ENCODE measurements around the gene SEC61G. TPM values are rescaled to one million over a fixed set of nuclear protein-coding genes. Genes with fewer than 3 reads are reported as not detected.

SEC61G gene
- total RNA-seq, 1 donor from 2014 or later: 59.2 TPM

GRCh38 chr7:54764861-54765260 is 5.8 kb upstream of the SEC61G start:
- no peak for DNase-seq (ENCODE audit: low spot score)

- no peak for DNase-seq (ENCODE audit: low spot score)
Observed at GRCh38 chr7:54757711-54758110, 1.3 kb downstream of the SEC61G start.

- no peak for DNase-seq (ENCODE audit: low spot score)
Observed at GRCh38 chr7:54749200-54749599, 9.8 kb downstream of the SEC61G start.

GRCh38 chr7:54747234-54747633 is 11.8 kb downstream of the SEC61G start:
- no peak for DNase-seq (ENCODE audit: low spot score)

DNA sequence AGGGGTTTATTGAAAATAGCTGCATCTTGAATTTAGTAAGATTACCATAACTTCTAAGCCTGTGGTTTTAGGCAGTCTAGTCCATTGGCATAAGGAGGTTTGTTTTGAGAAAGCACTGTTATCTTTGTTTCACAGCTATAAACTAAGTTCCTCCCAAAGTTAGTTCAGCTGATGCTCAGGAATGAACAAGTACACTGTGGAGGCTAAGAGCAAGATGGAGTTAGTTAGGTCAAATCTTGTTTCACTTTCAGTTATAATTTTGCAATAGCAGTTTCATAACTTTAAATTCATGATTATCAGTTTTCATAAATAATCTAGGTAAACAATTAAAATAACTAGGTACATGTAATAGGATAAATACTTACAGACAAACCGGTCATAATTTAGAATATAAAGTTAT is 15.4 kb downstream of the SEC61G start:
- no peak for DNase-seq (ENCODE audit: low spot score)

DNA sequence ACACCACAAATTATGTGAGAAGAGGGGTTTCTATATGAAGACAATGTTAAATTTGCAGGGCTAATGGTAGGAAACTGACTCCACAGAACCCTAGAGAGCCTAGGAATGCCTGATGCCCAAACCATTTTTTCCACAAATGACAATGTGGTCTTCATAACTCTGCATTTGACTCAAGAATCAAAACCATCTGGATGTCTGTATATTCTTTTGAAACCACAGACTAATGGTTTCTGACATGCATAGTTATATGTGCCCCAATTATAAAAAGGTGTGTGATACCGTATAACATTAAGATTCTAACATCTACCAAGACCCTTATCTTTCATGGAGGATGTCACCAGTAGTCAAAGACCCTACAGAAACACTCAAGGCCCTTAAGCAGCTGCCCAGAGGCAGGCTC is 20.3 kb downstream of the SEC61G start:
- DNase-seq (ENCODE audit: low spot score): no peak

- no peak for DNase-seq (ENCODE audit: low spot score)
Observed at GRCh38 chr7:54729107-54729506, 29.9 kb downstream of the SEC61G start.

- DNase-seq (ENCODE audit: low spot score): no peak
Observed at GRCh38 chr7:54728411-54728810, 30.6 kb downstream of the SEC61G start.

DNA sequence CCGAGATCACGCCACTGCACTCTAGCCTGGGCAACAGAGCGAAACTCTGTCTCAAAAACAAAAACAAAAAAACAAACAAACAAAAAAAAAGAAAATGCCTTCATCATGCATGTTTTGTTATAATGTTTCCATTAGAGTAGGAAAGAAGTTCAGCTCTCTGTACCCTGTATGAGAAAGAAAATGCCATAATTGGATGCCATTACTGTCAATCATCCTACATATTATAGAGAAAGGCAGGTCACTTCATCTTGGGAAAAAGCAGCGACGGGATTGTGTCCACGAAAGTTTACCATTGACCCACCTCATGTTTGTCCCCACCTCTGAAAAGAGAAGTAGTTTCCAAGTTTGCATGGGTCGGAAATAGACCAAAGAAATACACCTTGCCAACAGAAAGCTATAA is 33.8 kb downstream of the SEC61G start:
- no peak for DNase-seq (ENCODE audit: low spot score)

DNA sequence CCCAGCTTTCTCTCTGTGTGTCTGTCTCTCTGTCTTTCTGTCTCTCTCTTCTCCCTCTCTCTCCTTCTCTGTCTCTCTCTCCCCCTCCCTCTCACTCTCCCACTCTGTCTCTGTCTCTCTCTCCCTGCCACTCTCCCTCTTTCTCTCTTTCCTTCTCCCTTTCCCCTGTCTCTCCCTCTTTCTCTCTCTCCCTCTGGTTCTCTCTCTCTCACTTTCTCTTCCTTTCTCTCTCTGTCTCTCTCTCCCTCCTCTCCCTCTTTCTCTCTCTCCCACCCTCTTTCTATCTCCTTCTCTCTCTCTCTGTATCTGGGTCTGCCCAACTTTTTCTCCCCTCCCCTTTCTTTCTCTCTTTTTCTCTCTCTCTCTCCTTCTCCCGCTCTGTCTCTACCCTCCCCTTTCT is 36.5 kb downstream of the SEC61G start:
- DNase-seq (ENCODE audit: low spot score): no peak

- DNase-seq (ENCODE audit: low spot score): no peak
Observed at GRCh38 chr7:54722026-54722425, 37.0 kb downstream of the SEC61G start.

- DNase-seq (ENCODE audit: low spot score): no peak
Observed at GRCh38 chr7:54719974-54720373, 39.0 kb downstream of the SEC61G start.

GRCh38 chr7:54719425-54719824 is 39.6 kb downstream of the SEC61G start:
- no peak for DNase-seq (ENCODE audit: low spot score)

GRCh38 chr7:54712820-54713219 is 46.2 kb downstream of the SEC61G start:
- DNase-seq (ENCODE audit: low spot score): no peak

DNA sequence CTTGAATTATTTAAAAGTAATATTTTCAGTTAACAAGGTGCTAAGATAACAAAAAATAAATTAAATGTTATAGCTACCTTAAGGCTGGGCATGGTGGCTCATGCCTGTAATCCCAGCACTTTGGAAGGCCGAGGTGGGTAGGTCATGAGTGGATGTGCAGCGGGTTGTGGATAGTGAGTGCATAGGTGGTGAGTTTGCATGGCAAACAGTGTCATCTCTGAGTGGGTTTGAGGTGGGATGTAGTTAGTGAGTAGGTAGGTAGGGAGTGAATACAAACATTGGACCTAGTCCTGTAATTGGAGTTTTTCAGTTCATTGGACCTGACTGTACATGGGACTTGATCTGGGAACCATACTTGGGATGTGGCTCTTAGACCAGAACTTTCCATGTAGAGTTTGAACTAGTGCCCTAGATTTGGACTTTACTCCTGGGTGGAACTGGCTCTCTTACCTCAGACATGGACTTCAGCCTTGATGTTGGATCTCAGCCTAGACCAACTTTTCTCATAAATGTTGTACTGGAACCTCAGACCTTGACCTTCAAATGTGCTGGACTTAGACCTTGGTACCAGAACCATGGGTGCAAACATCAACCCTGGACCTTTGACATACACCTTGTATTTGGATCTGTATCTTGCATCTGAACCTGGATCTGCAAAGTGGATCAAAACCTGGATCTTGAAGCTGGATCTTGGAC is 47.0 kb downstream of the SEC61G start:
- DNase-seq (ENCODE audit: low spot score): no peak

DNA sequence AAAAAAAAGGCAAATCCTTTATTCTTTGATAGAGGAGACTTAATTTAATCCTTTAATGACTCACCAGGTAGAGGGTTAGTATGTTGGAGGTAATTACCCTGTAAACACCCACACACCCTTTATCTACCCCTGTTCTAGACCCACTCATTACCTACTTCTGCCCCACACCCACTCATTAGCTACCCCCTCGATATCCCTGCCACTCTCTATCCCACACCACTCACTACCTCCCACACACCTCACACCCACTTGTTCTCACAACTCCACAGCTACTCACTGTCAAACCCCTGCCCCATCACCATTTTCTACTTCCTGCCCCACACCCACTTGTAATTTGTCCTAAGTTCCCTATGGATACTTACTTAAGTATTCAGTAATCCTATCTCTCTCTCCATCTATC is 49.7 kb downstream of the SEC61G start:
- DNase-seq (ENCODE audit: low spot score): no peak

- no peak for DNase-seq (ENCODE audit: low spot score)
Observed at GRCh38 chr7:54705436-54705835, 53.6 kb downstream of the SEC61G start.

GRCh38 chr7:54704851-54705250 is 54.2 kb downstream of the SEC61G start:
- DNase-seq (ENCODE audit: low spot score): no peak

Other genes starting within 250 kb of the SEC61G start
- 1.4 TPM for gene VSTM2A, start 216.8 kb downstream of the SEC61G start, total RNA-seq